ENCODE results near the gene EIF4G1.

DNA sequence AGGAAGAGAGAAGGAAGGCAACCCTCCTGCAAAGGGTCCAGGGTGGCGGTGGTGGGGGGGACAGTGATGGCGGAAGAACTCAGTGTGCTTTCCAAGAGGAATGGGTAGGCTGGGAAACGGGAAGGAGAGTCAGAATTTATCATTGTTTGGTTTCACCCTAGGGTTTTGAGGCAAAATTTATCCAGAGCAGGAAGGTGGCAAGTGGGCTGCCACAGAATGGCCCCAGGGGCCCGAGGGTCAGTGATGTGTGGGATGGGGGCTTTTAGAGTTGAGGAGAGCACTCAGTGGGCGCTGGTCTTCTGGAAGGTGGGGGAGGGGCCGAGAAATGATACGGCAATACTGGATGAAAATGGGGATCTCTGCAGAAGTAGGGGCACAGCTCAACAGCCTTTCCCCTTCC is 23.6 kb downstream of the EIF4G1 start:
- TF ChIP-seq POLR2A (IDR thresholded peaks at IDR 0.05), result no peak
- TF ChIP-seq, protein P1, sequence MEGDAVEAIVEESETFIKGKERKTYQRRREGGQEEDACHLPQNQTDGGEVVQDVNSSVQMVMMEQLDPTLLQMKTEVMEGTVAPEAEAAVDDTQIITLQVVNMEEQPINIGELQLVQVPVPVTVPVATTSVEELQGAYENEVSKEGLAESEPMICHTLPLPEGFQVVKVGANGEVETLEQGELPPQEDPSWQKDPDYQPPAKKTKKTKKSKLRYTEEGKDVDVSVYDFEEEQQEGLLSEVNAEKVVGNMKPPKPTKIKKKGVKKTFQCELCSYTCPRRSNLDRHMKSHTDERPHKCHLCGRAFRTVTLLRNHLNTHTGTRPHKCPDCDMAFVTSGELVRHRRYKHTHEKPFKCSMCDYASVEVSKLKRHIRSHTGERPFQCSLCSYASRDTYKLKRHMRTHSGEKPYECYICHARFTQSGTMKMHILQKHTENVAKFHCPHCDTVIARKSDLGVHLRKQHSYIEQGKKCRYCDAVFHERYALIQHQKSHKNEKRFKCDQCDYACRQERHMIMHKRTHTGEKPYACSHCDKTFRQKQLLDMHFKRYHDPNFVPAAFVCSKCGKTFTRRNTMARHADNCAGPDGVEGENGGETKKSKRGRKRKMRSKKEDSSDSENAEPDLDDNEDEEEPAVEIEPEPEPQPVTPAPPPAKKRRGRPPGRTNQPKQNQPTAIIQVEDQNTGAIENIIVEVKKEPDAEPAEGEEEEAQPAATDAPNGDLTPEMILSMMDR (IDR thresholded peaks at IDR 0.05), result no peak
